ENCODE results near the gene MPRIP. TPM values are rescaled to one million over a fixed set of nuclear protein-coding genes. Genes with fewer than 3 reads are reported as not detected.

The MPRIP gene
- total RNA-seq, 1 experiment from 2014 or later = 140 TPM

- no peak for ATAC-seq
- Mint-ChIP-seq H3K36me3 (peaks cover 29% of the 10 kb centered on the region), H3K9me3 (no peaks in the 10 kb centered on the region), H3K27me3 (ENCODE audit: low read depth) (no peaks in the 10 kb centered on the region), H3K4me3 (no peak overlapping the region), H3K4me1 (peaks cover 10% of the 10 kb centered on the region; the same call in 1 of the 2 replicates), H3K27ac (no peak overlapping the region)
- TF ChIP-seq NFYB (CRISPR knock-in tag; conservative IDR thresholded peaks at IDR 0.05; ENCODE audit: low read depth) = no peak
- TF ChIP-seq MAX (CRISPR knock-in tag; IDR thresholded peaks at IDR 0.05) = no peak
- no peak for TF ChIP-seq SOX15 (CRISPR knock-in tag; IDR thresholded peaks at IDR 0.05)
- no peak for TF ChIP-seq ZNF396 (CRISPR knock-in tag; IDR thresholded peaks at IDR 0.05; ENCODE audit: borderline replicate concordance)
- TF ChIP-seq FOXP4 (CRISPR knock-in tag; IDR thresholded peaks at IDR 0.05) = no peak
- TF ChIP-seq CREB1 (CRISPR knock-in tag; IDR thresholded peaks at IDR 0.05) = no peak
- DNase-seq (ENCODE audit: low spot score) = no peak
- CTCF ChIA-PET = interaction anchor here (1.1 kb wide), 1 partner anchor 27 kb away, joined by 6 read pairs; no protein-coding TSS in a partner anchor
- POLR2A ChIA-PET = no interaction called here
Observed at GRCh38 chr17:17168401-17168800, 126.1 kb downstream of the MPRIP start.

GRCh38 chr17:17169396-17169795 is 127.1 kb downstream of the MPRIP start:
- H3K27ac Mint-ChIP-seq = no peak overlapping the region
- POLR2A ChIA-PET = no interaction called here
- TF ChIP-seq ZNF281 (CRISPR knock-in tag; IDR thresholded peaks at IDR 0.05) = no peak
- TF ChIP-seq GRHL2 (CRISPR knock-in tag; IDR thresholded peaks at IDR 0.05; ENCODE audit: insufficient replicate concordance, severe bottlenecking) = no peak
- TF ChIP-seq ZNF317 (CRISPR knock-in tag; IDR thresholded peaks at IDR 0.05; ENCODE audit: borderline replicate concordance, low read depth) = no peak
- TF ChIP-seq E2F1 (CRISPR knock-in tag; IDR thresholded peaks at IDR 0.05) = no peak
- no peak for TF ChIP-seq TP53 (CRISPR knock-in tag; IDR thresholded peaks at IDR 0.05)
- no peak for TF ChIP-seq STAT6 (CRISPR knock-in tag; conservative IDR thresholded peaks at IDR 0.05; ENCODE audit: low read depth)
- no peak for TF ChIP-seq ESRRA (CRISPR knock-in tag; IDR thresholded peaks at IDR 0.05; ENCODE audit: borderline replicate concordance)
- TF ChIP-seq ZSCAN18 (CRISPR knock-in tag; IDR thresholded peaks at IDR 0.05) = no peak
- TF ChIP-seq ZNF121 (CRISPR knock-in tag; IDR thresholded peaks at IDR 0.05) = no peak
- TF ChIP-seq USF1 (CRISPR knock-in tag; IDR thresholded peaks at IDR 0.05) = no peak
- TF ChIP-seq NR3C1 (CRISPR knock-in tag; conservative IDR thresholded peaks at IDR 0.05; ENCODE audit: low read depth) = no peak
- no peak for TF ChIP-seq ZNF138 (CRISPR knock-in tag; conservative IDR thresholded peaks at IDR 0.05)
- no peak for TF ChIP-seq ZNF425 (CRISPR knock-in tag; conservative IDR thresholded peaks at IDR 0.05)

More at GRCh38 chr17:17169396-17169795, 127.1 kb downstream of the MPRIP start:
- Mint-ChIP-seq H3K27me3 (ENCODE audit: low read depth) (no peaks in the 10 kb centered on the region), H3K36me3 (peaks cover 25% of the 10 kb centered on the region), H3K9me3 (no peaks in the 10 kb centered on the region), H3K4me1 (peaks cover 10% of the 10 kb centered on the region; the same call in 1 of the 2 replicates), H3K4me3 (no peak overlapping the region)
- DNase-seq (ENCODE audit: low spot score) (no peak), ATAC-seq (no peak)
- CTCF ChIA-PET = interaction anchor here (1.1 kb wide), 1 partner anchor 28 kb away, joined by 6 read pairs; no protein-coding TSS in a partner anchor
